Lower leg skin (tissue), 3 donors: Measurements from ENCODE around the gene NADK.
"Not testable (repeated sequence)": the region's sequence is repeated elsewhere in the genome, so short reads cannot be mapped to it uniquely, and the experiment has no call there.

Source experiments
- POLR2A ChIP-seq, 2 donors: fragments of 450-650 bp; IDR thresholded peaks; one replicate each; pipeline ENCODE4 v1.6.1; 2016 to 2017; ENCODE audit warnings: antibody characterized with exemption in 2 of 2, mild to moderate bottlenecking in 1 of 2, moderate library complexity in 1 of 2
- TF ChIP-seq, protein P1 (sequence below), 3 donors: fragments of 450-650 bp; IDR thresholded peaks; one replicate each; pipeline ENCODE4 v1.5.1; 2016; ENCODE audit warnings: antibody characterized with exemption in 3 of 3, mild to moderate bottlenecking in 3 of 3, moderate library complexity in 2 of 3

DNA sequence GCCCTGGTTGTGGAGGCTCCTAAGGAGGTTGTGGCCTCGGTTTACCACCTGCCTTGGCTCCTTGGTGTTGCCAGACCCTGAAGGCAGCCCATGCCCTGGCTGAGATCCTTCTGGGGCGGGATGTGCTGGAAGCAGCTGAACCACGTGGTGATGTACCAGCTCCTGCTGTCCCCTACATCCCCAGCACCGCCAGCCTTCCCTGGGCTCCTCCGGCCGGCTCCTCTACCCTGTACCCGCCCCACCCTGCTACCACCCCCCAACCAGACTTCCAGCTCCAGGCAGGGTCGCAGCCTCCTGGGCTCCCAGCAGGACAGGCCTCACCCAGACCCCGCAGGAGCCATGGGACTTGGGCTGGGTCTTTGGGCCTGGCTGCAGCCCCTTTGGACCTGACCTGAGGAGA is 28.3 kb downstream of the NADK start:
- TF ChIP-seq, protein P1, sequence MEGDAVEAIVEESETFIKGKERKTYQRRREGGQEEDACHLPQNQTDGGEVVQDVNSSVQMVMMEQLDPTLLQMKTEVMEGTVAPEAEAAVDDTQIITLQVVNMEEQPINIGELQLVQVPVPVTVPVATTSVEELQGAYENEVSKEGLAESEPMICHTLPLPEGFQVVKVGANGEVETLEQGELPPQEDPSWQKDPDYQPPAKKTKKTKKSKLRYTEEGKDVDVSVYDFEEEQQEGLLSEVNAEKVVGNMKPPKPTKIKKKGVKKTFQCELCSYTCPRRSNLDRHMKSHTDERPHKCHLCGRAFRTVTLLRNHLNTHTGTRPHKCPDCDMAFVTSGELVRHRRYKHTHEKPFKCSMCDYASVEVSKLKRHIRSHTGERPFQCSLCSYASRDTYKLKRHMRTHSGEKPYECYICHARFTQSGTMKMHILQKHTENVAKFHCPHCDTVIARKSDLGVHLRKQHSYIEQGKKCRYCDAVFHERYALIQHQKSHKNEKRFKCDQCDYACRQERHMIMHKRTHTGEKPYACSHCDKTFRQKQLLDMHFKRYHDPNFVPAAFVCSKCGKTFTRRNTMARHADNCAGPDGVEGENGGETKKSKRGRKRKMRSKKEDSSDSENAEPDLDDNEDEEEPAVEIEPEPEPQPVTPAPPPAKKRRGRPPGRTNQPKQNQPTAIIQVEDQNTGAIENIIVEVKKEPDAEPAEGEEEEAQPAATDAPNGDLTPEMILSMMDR (IDR thresholded peaks at IDR 0.05) = not testable (repeated sequence)
- TF ChIP-seq POLR2A (IDR thresholded peaks at IDR 0.05) = not testable (repeated sequence)
